ENCODE data around the gene PDE6C. TPM values are rescaled to one million over a fixed set of nuclear protein-coding genes. Genes with fewer than 3 reads are reported as not detected.

The PDE6C gene
- total and polyA plus RNA-seq, 9 donors = 0.06 to 2.1 (median 0.75) TPM; not detected in 1

DNA sequence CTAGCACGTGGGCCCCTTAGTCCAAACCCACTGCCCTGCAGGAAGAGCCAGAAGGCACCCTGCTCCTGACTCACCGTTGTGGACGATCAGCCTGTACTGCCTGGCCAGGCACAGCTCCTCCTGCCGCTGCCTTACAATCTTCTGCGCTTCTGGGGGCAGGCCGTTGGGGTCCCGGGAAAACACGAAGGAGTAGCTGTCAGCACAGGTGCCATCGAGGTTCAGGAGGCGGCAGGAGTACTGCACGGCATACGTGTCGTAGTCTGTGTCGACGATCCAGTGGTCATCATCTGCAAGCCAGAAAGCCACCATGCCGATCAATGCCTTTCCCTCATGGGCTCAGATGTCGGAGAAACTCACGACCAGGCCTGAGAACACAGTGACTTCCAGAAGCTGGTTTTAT, 18.6 kb upstream of the PDE6C start:
- WGBS (ENCODE audit: insufficient coverage) = 86% methylated on average over 18 of the region's 18 CpGs
- no peak for DNase-seq
- Histone ChIP-seq H3K9me3 (replicated peaks; ENCODE audit: control insufficient read depth, low read depth, low read length) (no peaks in the 10 kb centered on the region), H3K36me3 (ENCODE audit: control insufficient read depth, insufficient read depth, low read length) (no peaks in the 10 kb centered on the region), H3K4me1 (ENCODE audit: control insufficient read depth, insufficient read depth, low read length) (no peaks in the 10 kb centered on the region), H3K27ac (ENCODE audit: low read length) (no peak overlapping the region), H3K27me3 (ENCODE audit: control insufficient read depth, insufficient read depth, low read length) (no peaks in the 10 kb centered on the region), H3K4me3 (ENCODE audit: low read length) (no peak overlapping the region)

DNA sequence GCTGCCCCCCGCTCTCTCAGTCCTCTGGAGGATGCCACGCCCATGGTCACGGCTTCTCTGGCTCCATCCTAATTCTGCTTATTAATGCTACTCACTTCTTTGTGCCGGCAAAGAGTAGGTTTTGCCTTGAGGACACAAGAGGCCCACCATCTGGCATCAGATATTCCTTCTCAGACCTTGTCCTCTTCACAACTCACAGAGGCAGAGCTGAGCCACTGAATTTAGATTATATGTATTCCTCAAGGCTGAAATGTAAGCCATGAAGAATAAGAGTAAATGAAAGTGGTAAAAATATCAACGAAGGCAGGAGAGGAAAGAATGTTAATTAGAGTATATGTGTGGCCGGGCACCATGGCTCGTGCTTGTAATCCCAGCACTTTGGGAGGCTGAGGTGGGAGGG, 17.8 kb upstream of the PDE6C start:
- Histone ChIP-seq H3K4me1 (ENCODE audit: control insufficient read depth, insufficient read depth, low read length) (no peaks in the 10 kb centered on the region), H3K27me3 (ENCODE audit: control insufficient read depth, insufficient read depth, low read length) (no peaks in the 10 kb centered on the region), H3K4me3 (ENCODE audit: low read length) (no peak overlapping the region), H3K36me3 (ENCODE audit: control insufficient read depth, insufficient read depth, low read length) (no peaks in the 10 kb centered on the region), H3K9me3 (replicated peaks; ENCODE audit: control insufficient read depth, low read depth, low read length) (no peaks in the 10 kb centered on the region), H3K27ac (ENCODE audit: low read length) (no peak overlapping the region)
- DNase-seq = no peak
- 80% methylated on average over 7 of the region's 7 CpGs for WGBS (ENCODE audit: insufficient coverage)

DNA sequence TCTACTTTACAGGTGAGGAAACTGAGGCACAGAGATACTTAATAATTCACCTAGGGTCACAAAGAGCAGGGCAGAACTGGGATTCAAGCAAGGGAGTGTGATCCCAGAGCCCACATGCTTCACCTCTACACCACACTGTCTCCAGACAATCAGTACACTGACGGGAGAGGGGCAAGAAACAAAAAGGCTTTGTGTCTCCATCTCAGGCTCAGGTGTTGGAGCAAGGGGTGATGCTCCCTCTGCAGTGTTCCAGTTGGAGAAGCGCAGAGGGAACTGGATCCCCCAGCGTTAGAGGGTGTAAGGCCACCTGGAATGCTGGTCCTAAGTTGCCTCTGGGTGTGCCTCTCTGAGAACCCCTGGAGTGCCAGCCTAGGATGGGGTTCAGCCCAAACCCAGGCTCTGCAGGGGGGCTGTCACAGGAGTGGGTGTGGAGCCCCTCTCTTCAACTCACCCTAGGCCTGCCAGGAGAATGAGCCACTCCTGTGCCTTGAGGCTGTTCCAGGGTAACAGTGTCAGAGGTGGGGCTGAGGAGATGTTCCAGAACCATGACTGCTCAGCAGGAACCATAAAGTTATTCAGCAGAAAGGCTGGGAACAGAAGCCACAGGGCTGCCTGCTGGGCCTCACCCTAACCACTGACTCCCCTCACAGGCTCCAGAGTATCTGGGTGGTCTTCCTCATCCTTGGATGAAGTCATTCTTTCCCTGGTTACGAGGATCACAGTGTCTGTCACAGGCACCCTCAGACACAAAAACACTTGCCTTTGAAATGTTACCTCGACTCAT, 16.8 kb upstream of the PDE6C start:
- Histone ChIP-seq H3K27ac (ENCODE audit: low read length) (no peak overlapping the region), H3K27me3 (ENCODE audit: control insufficient read depth, insufficient read depth, low read length) (peaks cover 10% of the 10 kb centered on the region), H3K9me3 (replicated peaks; ENCODE audit: control insufficient read depth, low read depth, low read length) (no peaks in the 10 kb centered on the region), H3K4me3 (ENCODE audit: low read length) (no peak overlapping the region), H3K36me3 (ENCODE audit: control insufficient read depth, insufficient read depth, low read length) (no peaks in the 10 kb centered on the region), H3K4me1 (ENCODE audit: control insufficient read depth, insufficient read depth, low read length) (peaks cover 3% of the 10 kb centered on the region)
- peak; percentile 17 for DNase-seq
- WGBS (ENCODE audit: insufficient coverage) = 63% methylated on average over 3 of the region's 5 CpGs

DNA sequence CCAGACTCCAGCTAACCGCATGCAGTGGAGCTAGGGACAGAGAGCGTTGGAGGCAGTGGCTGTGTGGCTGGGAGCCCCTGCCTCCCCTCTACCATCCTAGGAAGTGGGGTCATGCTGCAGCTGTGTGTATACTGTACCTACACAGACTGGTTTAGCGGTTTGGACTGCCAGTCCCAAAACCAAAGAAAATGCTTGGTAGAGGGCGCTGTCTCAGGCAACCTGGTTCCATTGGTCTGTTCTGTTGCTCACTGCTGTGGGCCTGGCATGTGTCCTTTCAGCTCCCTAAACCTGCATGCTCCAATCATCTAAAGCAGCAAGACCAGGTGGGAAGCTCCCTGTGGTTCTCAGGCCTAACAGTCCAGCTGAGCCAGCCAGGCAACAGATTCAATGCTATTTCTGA, 15.8 kb upstream of the PDE6C start:
- H3K36me3 ChIP-seq (ENCODE audit: control insufficient read depth, insufficient read depth, low read length) = no peaks in the 10 kb centered on the region
- no peak overlapping the region for H3K4me3 ChIP-seq (ENCODE audit: low read length)
- peaks cover 8% of the 10 kb centered on the region for H3K4me1 ChIP-seq (ENCODE audit: control insufficient read depth, insufficient read depth, low read length)
- H3K27ac ChIP-seq (ENCODE audit: low read length) = no peak overlapping the region
- 76% methylated on average over 2 of the region's 4 CpGs for WGBS (ENCODE audit: insufficient coverage)
- peaks cover 15% of the 10 kb centered on the region for H3K27me3 ChIP-seq (ENCODE audit: control insufficient read depth, insufficient read depth, low read length)
- H3K9me3 ChIP-seq (replicated peaks; ENCODE audit: control insufficient read depth, low read depth, low read length) = no peaks in the 10 kb centered on the region
- DNase-seq = no peak

GRCh38 chr10:93597075-93597599, 15.2 kb upstream of the PDE6C start:
- Histone ChIP-seq H3K27ac (ENCODE audit: low read length) (no peak overlapping the region), H3K4me1 (ENCODE audit: control insufficient read depth, insufficient read depth, low read length) (peaks cover 8% of the 10 kb centered on the region), H3K4me3 (ENCODE audit: low read length) (no peak overlapping the region), H3K27me3 (ENCODE audit: control insufficient read depth, insufficient read depth, low read length) (peaks cover 17% of the 10 kb centered on the region), H3K36me3 (ENCODE audit: control insufficient read depth, insufficient read depth, low read length) (no peaks in the 10 kb centered on the region), H3K9me3 (replicated peaks; ENCODE audit: control insufficient read depth, low read depth, low read length) (no peaks in the 10 kb centered on the region)
- 86% methylated on average over 1 of the region's 1 CpG for WGBS (ENCODE audit: insufficient coverage)
- no peak for DNase-seq

GRCh38 chr10:93598157-93598556, 14.2 kb upstream of the PDE6C start:
- no CpG with 5 or more reads among the region's 5 CpGs for WGBS (ENCODE audit: insufficient coverage)
- Histone ChIP-seq H3K36me3 (ENCODE audit: control insufficient read depth, insufficient read depth, low read length) (no peaks in the 10 kb centered on the region), H3K4me3 (ENCODE audit: low read length) (no peak overlapping the region), H3K4me1 (ENCODE audit: control insufficient read depth, insufficient read depth, low read length) (peaks cover 8% of the 10 kb centered on the region), H3K27me3 (ENCODE audit: control insufficient read depth, insufficient read depth, low read length) (peaks cover 26% of the 10 kb centered on the region), H3K27ac (ENCODE audit: low read length) (no peak overlapping the region), H3K9me3 (replicated peaks; ENCODE audit: control insufficient read depth, low read depth, low read length) (no peaks in the 10 kb centered on the region)
- no peak for DNase-seq

GRCh38 chr10:93599335-93599734, 13.0 kb upstream of the PDE6C start:
- Histone ChIP-seq H3K4me3 (ENCODE audit: low read length) (no peak overlapping the region), H3K36me3 (ENCODE audit: control insufficient read depth, insufficient read depth, low read length) (no peaks in the 10 kb centered on the region), H3K27ac (ENCODE audit: low read length) (no peak overlapping the region), H3K4me1 (ENCODE audit: control insufficient read depth, insufficient read depth, low read length) (peaks cover 8% of the 10 kb centered on the region), H3K9me3 (replicated peaks; ENCODE audit: control insufficient read depth, low read depth, low read length) (no peaks in the 10 kb centered on the region), H3K27me3 (ENCODE audit: control insufficient read depth, insufficient read depth, low read length) (peaks cover 29% of the 10 kb centered on the region)
- no peak for DNase-seq
- no CpG with 5 or more reads among the region's 1 CpG for WGBS (ENCODE audit: insufficient coverage)

GRCh38 chr10:93599778-93600177, 12.6 kb upstream of the PDE6C start:
- peaks cover 32% of the 10 kb centered on the region for H3K27me3 ChIP-seq (ENCODE audit: control insufficient read depth, insufficient read depth, low read length)
- H3K27ac ChIP-seq (ENCODE audit: low read length) = no peak overlapping the region
- no peak for DNase-seq
- H3K4me1 ChIP-seq (ENCODE audit: control insufficient read depth, insufficient read depth, low read length) = peaks cover 8% of the 10 kb centered on the region
- no peaks in the 10 kb centered on the region for H3K9me3 ChIP-seq (replicated peaks; ENCODE audit: control insufficient read depth, low read depth, low read length)
- WGBS (ENCODE audit: insufficient coverage) = 82% methylated on average over 2 of the region's 4 CpGs
- H3K4me3 ChIP-seq (ENCODE audit: low read length) = no peak overlapping the region
- H3K36me3 ChIP-seq (ENCODE audit: control insufficient read depth, insufficient read depth, low read length) = no peaks in the 10 kb centered on the region

DNA sequence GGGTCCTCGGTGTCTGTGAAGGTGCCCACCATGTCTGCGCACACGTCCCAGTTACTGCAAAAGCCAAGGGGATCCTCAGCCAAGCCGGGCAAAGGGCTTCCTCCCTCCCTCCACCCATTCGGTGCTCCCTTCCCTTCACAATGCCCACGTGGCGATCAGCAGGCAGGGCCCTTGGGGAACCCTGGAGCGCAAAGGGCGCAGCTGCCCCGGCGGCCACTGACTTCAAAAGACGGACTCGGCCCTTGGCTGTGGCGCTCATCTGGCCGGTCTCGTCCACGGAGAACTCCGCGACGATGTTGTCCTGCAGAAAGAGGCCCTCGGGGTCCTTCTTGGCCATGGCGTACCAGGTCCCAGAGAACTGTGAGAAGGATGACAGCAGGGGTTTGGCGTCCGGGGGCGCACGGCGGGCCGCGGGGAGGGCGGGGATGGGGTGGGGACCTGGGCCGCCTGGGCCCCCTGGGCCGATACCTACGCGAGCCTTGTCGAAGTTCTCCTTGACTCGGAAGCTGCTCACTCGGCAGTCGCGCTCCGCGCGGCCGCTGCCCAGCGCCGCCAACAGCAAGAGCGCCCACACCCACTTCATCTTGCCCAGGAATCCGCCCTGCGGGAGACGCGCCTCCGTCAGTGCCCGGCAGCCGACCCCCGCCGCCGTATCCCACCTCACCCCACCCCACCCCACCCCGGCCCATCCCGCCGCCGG, 11.7 kb upstream of the PDE6C start:
- DNase-seq = peak; percentile 66
- Histone ChIP-seq H3K36me3 (ENCODE audit: control insufficient read depth, insufficient read depth, low read length) (no peaks in the 10 kb centered on the region), H3K4me3 (ENCODE audit: low read length) (no peak overlapping the region), H3K9me3 (replicated peaks; ENCODE audit: control insufficient read depth, low read depth, low read length) (no peaks in the 10 kb centered on the region), H3K27me3 (ENCODE audit: control insufficient read depth, insufficient read depth, low read length) (peaks cover 32% of the 10 kb centered on the region), H3K27ac (ENCODE audit: low read length) (no peak overlapping the region), H3K4me1 (ENCODE audit: control insufficient read depth, insufficient read depth, low read length) (peaks cover 8% of the 10 kb centered on the region)
- 10% methylated on average over 43 of the region's 60 CpGs for WGBS (ENCODE audit: insufficient coverage)

DNA sequence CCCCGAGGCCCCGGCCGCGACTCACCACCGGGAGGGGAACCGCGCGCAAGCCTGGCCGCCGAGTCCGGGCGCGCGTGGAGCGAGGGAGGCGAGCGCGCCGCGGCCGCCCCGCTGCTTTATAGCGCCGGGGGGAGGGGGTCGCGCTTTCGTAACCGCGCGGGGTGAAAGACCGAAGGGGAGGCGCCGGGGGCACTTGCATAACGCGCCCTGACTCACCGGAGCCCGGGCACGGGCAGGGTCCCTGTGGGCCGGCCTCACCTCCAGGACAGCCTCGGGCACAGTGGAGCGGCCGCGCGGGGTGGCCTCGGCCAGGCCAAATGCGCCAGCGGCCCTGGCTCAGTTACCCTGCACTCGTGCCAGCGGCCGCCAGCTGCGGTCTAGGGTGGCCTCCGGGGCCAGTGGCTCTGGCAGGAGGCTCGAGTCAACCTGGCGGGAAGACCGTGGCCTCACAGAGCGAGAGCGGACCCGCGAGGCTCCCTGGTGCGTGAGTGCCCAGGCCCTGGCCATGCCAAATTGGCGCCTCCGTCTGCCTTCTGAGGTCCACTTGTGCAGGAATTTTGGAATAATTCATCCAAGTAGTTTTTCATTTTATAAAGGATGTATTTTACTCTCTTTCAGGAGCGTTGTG, 11.1 kb upstream of the PDE6C start, which contains the start of gene RBP4:
Gene RBP4, minus strand, starts transcription at position 90 of the 628 bp plus-strand sequence. CDS start 207 bp downstream, outside the sequence.
- Histone ChIP-seq H3K27ac (ENCODE audit: low read length) (no peak within 1 kb of the TSS), H3K4me1 (ENCODE audit: control insufficient read depth, insufficient read depth, low read length) (peaks cover 8% of the 10 kb centered on the region), H3K36me3 (ENCODE audit: control insufficient read depth, insufficient read depth, low read length) (no peaks in the 10 kb centered on the region), H3K27me3 (ENCODE audit: control insufficient read depth, insufficient read depth, low read length) (peaks cover 32% of the 10 kb centered on the region), H3K9me3 (replicated peaks; ENCODE audit: control insufficient read depth, low read depth, low read length) (no peaks in the 10 kb centered on the region), H3K4me3 (ENCODE audit: low read length) (peak within 1 kb of the TSS; percentile 28)
- under 1% methylated on average over 57 of the region's 63 CpGs for WGBS (ENCODE audit: insufficient coverage)
- peak; percentile 13 for DNase-seq
